ENCODE measurements around the gene CRTC3. TPM values are rescaled to one million over a fixed set of nuclear protein-coding genes. Genes with fewer than 3 reads are reported as not detected.
A peak's percentile ranks its signal among the peaks of the same experiment; 100 is the strongest.
"Not testable (repeated sequence)": the region's sequence is repeated elsewhere in the genome, so short reads cannot be mapped to it uniquely, and the experiment has no call there.

Gene CRTC3
- total and polyA plus RNA-seq, 5 donors from 2014 or later: 27.5 to 110 (median 31.2) TPM

- peaks cover 19% of the 10 kb centered on the region for H3K27me3 ChIP-seq (ENCODE audit: control insufficient read depth, insufficient read depth, low read length)
- H3K4me3 Mint-ChIP-seq: no peak overlapping the region
- ATAC-seq (ENCODE audit: low read depth in 2 of 2) (no peak), DNase-seq (no peak)
- H3K9me3 ChIP-seq (ENCODE audit: control insufficient read depth in 2 of 2, low read length in 2 of 2): no peaks in the 10 kb centered on the region
- H3K4me1 Mint-ChIP-seq: peaks cover 20 to 52% (median 33%) of the 10 kb centered on the region in 4 donors
- no peak overlapping the region for H3K27ac ChIP-seq (ENCODE audit: insufficient read depth, low read length, poor library complexity, severe bottlenecking)
- H3K4me1 ChIP-seq (ENCODE audit: control insufficient read depth, insufficient read depth, low read length, poor library complexity, severe bottlenecking): peaks cover 27% of the 10 kb centered on the region
- no peak overlapping the region for H3K4me3 ChIP-seq (ENCODE audit: low read depth, low read length)
- H3K27ac Mint-ChIP-seq: no peak overlapping the region
- peaks cover 63% of the 10 kb centered on the region for H3K27me3 Mint-ChIP-seq
- H3K9me3 Mint-ChIP-seq: peaks cover 0 to 3% (median 0%) of the 10 kb centered on the region in 7 donors
- H3K36me3 ChIP-seq (ENCODE audit: control insufficient read depth, insufficient read depth, low read length): no peaks in the 10 kb centered on the region
- H3K36me3 Mint-ChIP-seq: no peaks in the 10 kb centered on the region
Measured at GRCh38 chr15:90654233-90655136, 124.8 kb downstream of the CRTC3 start.

- not testable (repeated sequence) for H3K36me3 Mint-ChIP-seq
Measured at GRCh38 chr15:90657520-90658172, 127.9 kb downstream of the CRTC3 start.

GRCh38 chr15:90659481-90659880, 129.8 kb downstream of the CRTC3 start:
- no peaks in the 10 kb centered on the region for H3K36me3 Mint-ChIP-seq
- no peaks in the 10 kb centered on the region for H3K9me3 ChIP-seq (ENCODE audit: control insufficient read depth in 2 of 2, low read length in 2 of 2)
- no peak overlapping the region for H3K4me3 ChIP-seq (ENCODE audit: low read depth, low read length)
- ATAC-seq (ENCODE audit: low read depth in 2 of 2) (no peak), DNase-seq (no peak)
- H3K4me1 ChIP-seq (ENCODE audit: control insufficient read depth, insufficient read depth, low read length, poor library complexity, severe bottlenecking): peaks cover 53% of the 10 kb centered on the region
- H3K27ac Mint-ChIP-seq: no peak overlapping the region
- peaks cover 93% of the 10 kb centered on the region for H3K27me3 Mint-ChIP-seq
- no peak overlapping the region for H3K27ac ChIP-seq (ENCODE audit: insufficient read depth, low read length, poor library complexity, severe bottlenecking)
- peaks cover 44% of the 10 kb centered on the region for H3K27me3 ChIP-seq (ENCODE audit: control insufficient read depth, insufficient read depth, low read length)
- no peaks in the 10 kb centered on the region for H3K36me3 ChIP-seq (ENCODE audit: control insufficient read depth, insufficient read depth, low read length)
- H3K4me1 Mint-ChIP-seq: peaks cover 33 to 78% (median 61%) of the 10 kb centered on the region in 4 donors
- peaks cover 0 to 3% (median 0%) of the 10 kb centered on the region in 7 donors for H3K9me3 Mint-ChIP-seq
- peak overlapping the region in 3 of 4 donors; percentile 29 to 73 (median 34) for H3K4me3 Mint-ChIP-seq

More at GRCh38 chr15:90657520-90658172, 127.9 kb downstream of the CRTC3 start:
- DNase-seq (peak; percentile 59 to 78 (median 67)), ATAC-seq (ENCODE audit: low read depth in 2 of 2) (peak; percentile 49 to 58)
- peak overlapping the region; percentile 34 to 66 (median 54) for H3K4me3 Mint-ChIP-seq
- Histone ChIP-seq H3K4me3 (ENCODE audit: low read depth, low read length) (peak overlapping the region; percentile 70), H3K27me3 (ENCODE audit: control insufficient read depth, insufficient read depth, low read length) (peaks cover 30% of the 10 kb centered on the region), H3K4me1 (ENCODE audit: control insufficient read depth, insufficient read depth, low read length, poor library complexity, severe bottlenecking) (peaks cover 53% of the 10 kb centered on the region)
- not testable (repeated sequence) for H3K9me3 ChIP-seq (ENCODE audit: control insufficient read depth in 2 of 2, low read length in 2 of 2); H3K9me3 Mint-ChIP-seq; H3K27ac ChIP-seq (ENCODE audit: insufficient read depth, low read length, poor library complexity, severe bottlenecking); H3K36me3 ChIP-seq (ENCODE audit: control insufficient read depth, insufficient read depth, low read length)
- H3K27ac Mint-ChIP-seq: peak overlapping the region in 1 of 3 donors; percentile 43
- H3K4me1 Mint-ChIP-seq: peaks cover 28 to 66% (median 52%) of the 10 kb centered on the region in 4 donors
- peaks cover 83% of the 10 kb centered on the region for H3K27me3 Mint-ChIP-seq

GRCh38 chr15:90660195-90660998, 130.7 kb downstream of the CRTC3 start:
- Mint-ChIP-seq H3K27ac (peak overlapping the region in 1 of 3 donors; percentile 61), H3K36me3 (no peaks in the 10 kb centered on the region), H3K4me1 (peaks cover 33 to 77% (median 60%) of the 10 kb centered on the region in 4 donors), H3K9me3 (peaks cover 0 to 3% (median 0%) of the 10 kb centered on the region in 7 donors), H3K27me3 (peaks cover 91% of the 10 kb centered on the region), H3K4me3 (peak overlapping the region; percentile 69 to 78 (median 73))
- Histone ChIP-seq H3K4me1 (ENCODE audit: control insufficient read depth, insufficient read depth, low read length, poor library complexity, severe bottlenecking) (peaks cover 61% of the 10 kb centered on the region), H3K27ac (ENCODE audit: insufficient read depth, low read length, poor library complexity, severe bottlenecking) (no peak overlapping the region), H3K9me3 (ENCODE audit: control insufficient read depth in 2 of 2, low read length in 2 of 2) (no peaks in the 10 kb centered on the region), H3K27me3 (ENCODE audit: control insufficient read depth, insufficient read depth, low read length) (peaks cover 44% of the 10 kb centered on the region), H3K4me3 (ENCODE audit: low read depth, low read length) (peak overlapping the region; percentile 51), H3K36me3 (ENCODE audit: control insufficient read depth, insufficient read depth, low read length) (no peaks in the 10 kb centered on the region)
- ATAC-seq (ENCODE audit: low read depth in 2 of 2) (peak; percentile 84 to 85), DNase-seq (peak; percentile 22 to 72 (median 51))

- H3K36me3 Mint-ChIP-seq; H3K9me3 Mint-ChIP-seq; ATAC-seq (ENCODE audit: low read depth in 2 of 2); H3K27ac ChIP-seq (ENCODE audit: insufficient read depth, low read length, poor library complexity, severe bottlenecking); DNase-seq; H3K9me3 ChIP-seq (ENCODE audit: control insufficient read depth in 2 of 2, low read length in 2 of 2); H3K36me3 ChIP-seq (ENCODE audit: control insufficient read depth, insufficient read depth, low read length): not testable (repeated sequence)
- peak overlapping the region in 1 of 3 donors; percentile 15 for H3K27ac Mint-ChIP-seq
- peaks cover 92% of the 10 kb centered on the region for H3K27me3 Mint-ChIP-seq
- H3K4me3 Mint-ChIP-seq: peak overlapping the region; percentile 69 to 78 (median 73)
- H3K4me1 Mint-ChIP-seq: peaks cover 33 to 80% (median 62%) of the 10 kb centered on the region in 4 donors
- Histone ChIP-seq H3K27me3 (ENCODE audit: control insufficient read depth, insufficient read depth, low read length) (peaks cover 44% of the 10 kb centered on the region), H3K4me3 (ENCODE audit: low read depth, low read length) (peak overlapping the region; percentile 51), H3K4me1 (ENCODE audit: control insufficient read depth, insufficient read depth, low read length, poor library complexity, severe bottlenecking) (peaks cover 67% of the 10 kb centered on the region)
Measured at GRCh38 chr15:90660999-90661330, 131.2 kb downstream of the CRTC3 start.

GRCh38 chr15:90664081-90664461, 134.3 kb downstream of the CRTC3 start:
- Histone ChIP-seq H3K4me1 (ENCODE audit: control insufficient read depth, insufficient read depth, low read length, poor library complexity, severe bottlenecking) (peaks cover 44% of the 10 kb centered on the region), H3K27me3 (ENCODE audit: control insufficient read depth, insufficient read depth, low read length) (peaks cover 38% of the 10 kb centered on the region)
- H3K36me3 Mint-ChIP-seq; H3K9me3 ChIP-seq (ENCODE audit: control insufficient read depth in 2 of 2, low read length in 2 of 2); H3K36me3 ChIP-seq (ENCODE audit: control insufficient read depth, insufficient read depth, low read length); DNase-seq; H3K9me3 Mint-ChIP-seq; ATAC-seq (ENCODE audit: low read depth in 2 of 2); H3K4me3 ChIP-seq (ENCODE audit: low read depth, low read length); H3K27ac ChIP-seq (ENCODE audit: insufficient read depth, low read length, poor library complexity, severe bottlenecking): not testable (repeated sequence)
- Mint-ChIP-seq H3K4me1 (peaks cover 27 to 64% (median 49%) of the 10 kb centered on the region in 4 donors), H3K27ac (peak overlapping the region in 1 of 3 donors; percentile 20), H3K4me3 (peak overlapping the region; percentile 72 to 82 (median 77)), H3K27me3 (peaks cover 88% of the 10 kb centered on the region)

- peaks cover 32% of the 10 kb centered on the region for H3K27me3 ChIP-seq (ENCODE audit: control insufficient read depth, insufficient read depth, low read length)
- H3K36me3 ChIP-seq (ENCODE audit: control insufficient read depth, insufficient read depth, low read length): no peaks in the 10 kb centered on the region
- Mint-ChIP-seq H3K36me3 (no peaks in the 10 kb centered on the region), H3K4me1 (peaks cover 20 to 57% (median 42%) of the 10 kb centered on the region in 4 donors), H3K27me3 (peaks cover 85% of the 10 kb centered on the region), H3K27ac (peak overlapping the region in 1 of 3 donors; percentile 20), H3K9me3 (peaks cover 0 to 7% (median 0%) of the 10 kb centered on the region in 7 donors), H3K4me3 (peak overlapping the region; percentile 72 to 83 (median 80))
- no peak overlapping the region for H3K27ac ChIP-seq (ENCODE audit: insufficient read depth, low read length, poor library complexity, severe bottlenecking)
- H3K4me1 ChIP-seq (ENCODE audit: control insufficient read depth, insufficient read depth, low read length, poor library complexity, severe bottlenecking): peaks cover 41% of the 10 kb centered on the region
- DNase-seq (no peak), ATAC-seq (ENCODE audit: low read depth in 2 of 2) (no peak)
- no peaks in the 10 kb centered on the region for H3K9me3 ChIP-seq (ENCODE audit: control insufficient read depth in 2 of 2, low read length in 2 of 2)
- no peak overlapping the region for H3K4me3 ChIP-seq (ENCODE audit: low read depth, low read length)
Measured at GRCh38 chr15:90664650-90665287, 135.0 kb downstream of the CRTC3 start.

All from CD4-positive, CD25-positive, alpha-beta regulatory T cell (primary cell).